Measurements from ENCODE around the gene CASQ2. TPM values are rescaled to one million over a fixed set of nuclear protein-coding genes. Genes with fewer than 3 reads are reported as not detected.

CASQ2 gene
- polyA plus RNA-seq, 12 donors = 191 to 1,063 (median 826) TPM

DNA sequence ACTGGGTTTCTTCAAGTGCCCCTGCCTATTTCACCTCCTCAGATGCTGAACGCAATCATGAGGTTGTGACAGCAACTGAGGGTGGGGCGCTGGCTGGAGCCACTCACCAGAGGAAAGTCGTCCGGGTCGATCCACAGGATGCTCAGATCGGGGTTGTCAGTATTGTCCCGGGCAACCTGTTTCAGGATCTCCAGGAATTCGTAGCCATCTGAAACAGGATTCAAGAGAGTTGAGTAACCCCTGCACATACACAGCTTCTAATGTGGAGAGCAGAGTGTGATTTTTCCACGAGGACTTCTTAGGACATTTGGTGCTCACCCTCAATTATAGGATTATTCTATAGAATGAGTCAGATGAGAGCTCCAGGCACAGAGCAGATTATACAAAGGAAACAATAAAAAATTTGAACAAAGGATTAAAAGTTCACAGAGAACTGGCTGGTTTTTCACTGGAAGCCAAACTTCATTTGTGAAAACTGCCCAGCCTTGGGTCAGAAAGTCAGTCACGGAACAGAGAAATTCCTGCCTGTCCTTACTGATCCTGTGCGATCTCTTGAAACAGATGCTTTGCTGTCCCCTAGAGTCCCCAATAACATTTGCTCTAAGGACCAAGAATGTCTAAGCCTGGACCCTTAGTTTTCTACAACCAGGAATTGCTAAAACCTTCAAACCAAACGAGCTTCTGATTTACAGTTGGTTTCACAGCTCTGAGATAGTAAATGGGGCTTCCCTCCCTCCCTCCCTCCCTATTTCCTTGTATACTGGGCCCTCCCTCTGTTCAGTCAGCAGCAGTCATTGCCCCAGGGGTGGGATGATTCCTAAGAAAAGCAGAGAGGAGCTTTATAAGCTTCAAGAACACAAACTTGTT lies 63.2 kb downstream of the CASQ2 start:
- no peak for DNase-seq

DNA sequence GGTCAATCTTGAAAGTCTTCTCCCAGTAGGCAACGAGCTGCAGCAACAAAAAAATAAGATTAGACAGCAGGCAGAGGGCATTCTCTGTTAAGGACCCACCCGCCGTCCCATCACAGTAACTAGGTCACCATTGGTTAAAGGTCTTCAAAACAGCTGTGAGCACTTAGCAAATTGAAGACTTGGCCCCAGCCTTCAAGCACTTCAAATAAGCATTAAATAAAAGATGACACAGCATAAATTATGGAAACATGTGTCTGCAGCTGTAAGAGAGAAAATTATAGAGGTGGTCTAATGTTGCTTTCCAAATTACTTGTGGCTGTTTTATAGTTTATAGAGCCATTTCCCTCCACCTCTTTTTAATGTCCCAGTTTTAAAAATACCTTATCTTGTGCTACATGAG lies 65.6 kb downstream of the CASQ2 start:
- no peak for DNase-seq

DNA sequence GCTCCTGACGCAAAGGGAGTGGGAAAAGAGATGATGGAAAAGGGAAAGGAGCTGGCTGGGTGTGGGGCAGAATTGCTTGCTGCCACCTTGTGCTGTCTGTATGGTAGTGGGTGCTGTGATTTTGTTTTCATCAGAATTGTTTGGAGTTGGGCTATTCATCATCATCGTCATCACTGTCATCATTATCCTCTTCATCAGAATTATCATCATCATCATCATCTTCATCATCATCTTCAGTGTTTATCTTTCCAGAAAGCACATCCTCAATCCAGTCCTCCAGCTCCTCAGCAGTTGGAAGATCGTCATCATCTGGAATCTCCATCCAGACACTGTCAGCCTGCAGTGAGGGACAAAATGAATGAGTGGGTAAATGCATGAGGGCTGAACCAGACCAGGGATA lies 67.4 kb downstream of the CASQ2 start:
- DNase-seq = no peak

DNA sequence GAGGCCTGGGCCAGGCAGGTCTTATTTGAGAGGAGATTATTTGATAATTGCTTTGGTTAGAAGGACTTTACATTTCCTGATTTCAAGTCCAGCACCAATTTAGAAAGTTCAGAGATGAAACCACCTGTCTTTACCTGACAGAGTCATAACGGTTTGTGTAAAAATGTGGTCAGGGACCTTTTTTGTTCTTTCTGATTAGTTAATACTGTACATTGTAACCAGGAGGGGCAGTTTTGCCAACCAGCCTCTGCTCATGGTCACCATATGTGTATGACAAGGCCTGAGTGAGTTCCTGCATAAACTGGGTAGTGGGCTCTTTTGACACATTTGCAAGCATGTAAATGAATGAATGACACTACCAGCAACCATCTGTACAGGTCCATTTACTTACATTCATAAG lies 70.9 kb downstream of the CASQ2 start:
- no peak for DNase-seq

DNA sequence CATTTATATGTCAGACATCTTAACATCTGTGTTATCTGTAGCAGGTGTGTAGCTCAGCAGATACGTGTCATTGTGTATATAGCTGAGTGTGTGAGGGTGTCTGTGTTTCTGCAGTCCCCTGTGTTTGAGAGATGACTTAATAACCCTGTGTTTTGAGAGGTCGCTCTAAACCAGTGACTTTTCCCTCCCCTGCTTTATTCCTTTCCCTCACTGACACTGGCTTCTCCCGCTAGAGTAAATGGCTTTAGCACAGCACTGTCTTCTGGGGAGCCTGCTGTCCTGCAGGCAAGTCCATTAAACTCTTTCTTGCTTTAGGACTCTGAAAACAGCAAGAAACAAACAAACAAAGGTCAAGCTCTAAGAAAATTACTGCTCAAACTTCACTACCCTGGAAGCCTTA lies 73.7 kb downstream of the CASQ2 start:
- DNase-seq = no peak

DNA sequence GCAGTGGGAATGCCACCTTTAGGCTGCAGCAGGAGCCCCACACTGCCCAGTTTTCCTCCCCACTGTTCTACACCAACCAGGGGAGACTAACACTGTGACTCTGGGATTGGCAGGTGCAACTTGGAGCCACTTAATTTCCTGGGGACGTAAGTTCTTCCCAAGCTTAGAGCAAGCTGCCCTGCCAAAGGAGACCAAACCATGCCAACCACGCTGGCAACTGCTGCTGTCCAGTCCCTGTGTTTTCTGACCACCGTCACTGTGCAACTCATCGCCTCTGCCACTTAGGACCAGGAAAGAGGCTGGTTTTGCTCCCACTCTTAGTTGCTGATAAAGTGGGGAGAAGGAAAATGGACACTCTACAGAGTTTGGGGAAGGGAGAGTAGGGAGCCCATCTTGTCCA lies 76.3 kb downstream of the CASQ2 start:
- DNase-seq = no peak

DNA sequence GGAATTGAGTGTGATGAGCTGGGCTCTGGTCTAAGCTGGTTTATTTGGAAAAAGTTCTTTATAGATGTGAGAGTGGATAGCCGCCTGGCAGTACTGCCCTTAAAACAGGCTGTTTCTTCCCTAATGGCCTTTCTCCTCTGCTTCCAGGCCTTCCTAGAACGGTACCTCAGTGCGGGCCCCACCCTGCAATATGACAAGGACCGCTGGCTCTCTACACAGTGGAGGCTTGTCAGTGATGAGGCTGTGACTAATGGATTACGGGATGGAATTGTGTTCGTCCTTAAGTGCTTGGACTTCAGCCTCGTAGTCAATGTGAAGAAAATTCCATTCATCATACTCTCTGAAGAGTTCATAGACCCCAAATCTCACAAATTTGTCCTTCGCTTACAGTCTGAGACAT lies 77.5 kb downstream of the CASQ2 start:
- no peak for DNase-seq

DNA sequence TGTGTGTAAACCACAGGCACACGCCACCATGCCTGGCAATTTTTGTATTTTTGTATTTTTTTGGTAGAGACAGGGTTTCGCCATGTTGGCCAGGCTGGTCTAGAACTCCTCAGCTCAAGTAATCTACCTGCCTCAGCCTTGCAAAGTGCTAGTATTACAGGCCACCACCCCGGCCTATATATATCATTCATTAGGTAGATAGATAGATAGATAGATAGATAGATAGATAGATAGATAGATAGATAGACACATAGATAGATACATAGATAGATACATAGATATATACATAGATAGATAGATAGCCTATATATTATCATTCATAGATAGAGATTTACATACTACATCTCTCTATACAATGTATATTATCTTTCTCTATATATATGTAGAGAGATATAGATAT lies 80.8 kb downstream of the CASQ2 start:
- DNase-seq = no peak

DNA sequence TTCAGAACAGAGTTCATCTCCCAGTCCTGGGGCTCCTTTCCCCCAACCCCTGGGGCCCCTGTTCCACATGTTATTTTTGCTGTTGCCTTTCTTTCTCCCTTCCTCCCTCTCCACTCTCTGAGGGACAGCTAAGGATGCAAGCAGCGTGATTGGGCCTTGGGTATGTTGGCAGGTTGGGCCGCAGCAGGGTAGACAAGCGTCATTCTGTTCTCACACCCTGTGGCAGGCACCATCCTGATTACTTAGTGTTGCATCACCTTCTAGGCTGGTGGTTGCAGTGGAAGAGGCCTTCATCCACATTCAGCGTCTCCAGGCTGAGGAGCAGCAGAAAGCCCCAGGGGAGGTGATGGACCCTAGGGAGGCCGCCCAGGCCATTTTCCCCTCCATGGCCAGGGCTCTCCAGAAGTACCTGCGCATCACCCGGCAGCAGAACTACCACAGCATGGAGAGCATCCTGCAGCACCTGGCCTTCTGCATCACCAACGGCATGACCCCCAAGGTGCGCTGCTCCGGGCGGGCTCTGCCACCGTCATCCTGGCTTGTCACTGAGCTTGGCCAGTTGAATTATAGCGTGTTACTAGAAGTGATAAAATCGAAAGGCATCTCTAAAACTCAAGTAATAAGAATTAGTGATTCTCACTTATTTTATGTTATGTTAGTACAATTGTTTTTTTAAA lies 83.3 kb downstream of the CASQ2 start:
- no peak for DNase-seq

DNA sequence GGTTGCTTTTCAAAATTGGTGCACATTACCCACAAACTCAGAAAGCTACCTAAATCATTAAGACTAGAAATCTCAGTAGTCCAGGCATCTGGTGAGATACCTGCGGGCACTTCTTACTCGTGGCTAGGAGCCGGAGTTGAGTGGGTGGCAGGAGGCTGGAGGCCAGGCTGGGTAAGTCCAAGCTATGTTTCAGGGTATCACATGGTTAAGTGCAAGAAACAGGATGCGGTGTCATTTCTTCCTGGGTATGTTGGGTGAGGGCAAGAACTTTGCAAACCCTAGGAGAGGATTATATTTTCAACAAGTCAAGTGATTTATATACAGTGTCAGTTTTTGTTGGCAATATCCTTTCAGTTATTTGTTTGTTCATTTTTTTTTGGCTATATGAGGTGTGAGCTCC lies 85.7 kb downstream of the CASQ2 start:
- no peak for DNase-seq

DNA sequence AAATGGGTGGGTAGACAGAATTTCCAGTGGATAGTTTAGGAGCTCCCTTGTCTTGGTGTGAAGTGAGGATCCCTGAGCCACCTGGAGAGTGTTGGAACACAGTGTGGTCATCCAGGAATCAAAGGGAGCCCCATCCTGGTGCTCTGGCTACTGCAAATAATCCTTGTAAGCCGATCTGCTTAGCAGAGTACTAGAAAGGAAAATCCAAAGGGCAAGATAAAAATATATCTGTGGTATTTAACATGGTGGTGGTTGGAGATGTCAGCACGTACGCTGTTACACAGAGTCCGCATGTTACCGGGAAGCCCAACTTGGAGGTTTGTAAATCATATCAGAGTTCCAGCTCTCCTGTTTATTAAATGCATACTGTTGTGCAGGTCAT lies 87.8 kb downstream of the CASQ2 start:
- no peak for DNase-seq

DNA sequence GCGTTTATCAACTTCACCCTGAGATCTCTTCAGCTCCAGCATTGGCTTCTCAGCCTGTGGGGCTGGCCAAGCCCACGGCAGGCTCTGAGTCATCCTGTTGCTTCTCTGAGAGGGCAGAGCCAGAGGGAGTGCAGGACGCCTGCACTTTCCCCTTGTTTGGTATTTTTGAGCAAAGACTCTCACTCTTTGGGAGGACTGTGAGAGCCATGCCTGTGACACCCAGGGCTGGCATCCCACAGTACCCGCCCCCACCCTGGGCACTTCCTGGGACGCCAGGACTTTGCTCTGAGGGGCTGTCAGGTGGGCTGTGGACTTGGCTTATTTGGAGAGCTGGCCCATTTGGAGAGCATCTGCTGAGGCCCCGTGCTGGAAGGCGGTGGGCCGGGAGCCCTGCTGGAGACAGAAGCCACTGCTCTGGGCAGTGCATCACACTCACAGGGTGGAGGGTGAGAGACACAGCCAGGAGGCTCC lies 89.3 kb downstream of the CASQ2 start:
- no peak for DNase-seq

DNA sequence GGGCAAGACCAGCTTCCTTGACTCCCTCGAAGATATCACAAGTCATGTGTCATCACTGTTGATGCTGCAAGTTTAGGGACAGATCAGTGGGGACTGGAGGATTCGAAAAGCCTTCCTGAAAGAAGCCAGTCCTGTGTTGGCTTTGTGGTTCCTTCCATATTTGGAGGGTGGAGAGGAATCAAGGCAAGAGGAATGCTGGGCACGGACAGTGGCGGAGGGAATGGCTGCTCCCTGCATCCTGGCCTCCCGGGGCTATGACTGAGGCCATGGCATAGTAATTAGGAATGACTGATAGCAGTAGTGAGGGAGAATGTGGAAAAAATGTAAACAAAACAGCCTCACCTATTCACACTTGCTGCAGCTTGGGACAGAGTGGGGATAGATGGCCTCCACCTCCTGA lies 90.4 kb downstream of the CASQ2 start:
- no peak for DNase-seq

DNA sequence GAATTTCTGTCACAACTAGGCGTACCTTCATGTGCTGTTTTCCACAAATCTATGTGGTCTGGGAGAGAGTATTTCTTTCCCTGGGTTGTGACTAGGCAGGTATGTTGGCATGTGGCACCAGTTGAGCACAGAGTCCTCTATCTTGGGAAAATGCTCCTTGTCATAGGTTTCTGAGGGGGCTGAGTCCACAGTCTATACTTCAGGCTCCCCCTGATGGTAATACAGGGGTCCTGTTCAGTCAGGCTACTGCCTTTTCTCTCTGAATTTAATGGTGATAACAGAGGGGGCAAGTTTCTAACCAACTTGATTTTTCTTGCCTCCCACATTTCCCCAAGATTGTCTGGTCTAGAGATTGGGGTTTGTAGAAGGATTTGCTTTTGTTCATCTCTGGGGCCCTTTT lies 90.9 kb downstream of the CASQ2 start:
- DNase-seq = no peak

DNA sequence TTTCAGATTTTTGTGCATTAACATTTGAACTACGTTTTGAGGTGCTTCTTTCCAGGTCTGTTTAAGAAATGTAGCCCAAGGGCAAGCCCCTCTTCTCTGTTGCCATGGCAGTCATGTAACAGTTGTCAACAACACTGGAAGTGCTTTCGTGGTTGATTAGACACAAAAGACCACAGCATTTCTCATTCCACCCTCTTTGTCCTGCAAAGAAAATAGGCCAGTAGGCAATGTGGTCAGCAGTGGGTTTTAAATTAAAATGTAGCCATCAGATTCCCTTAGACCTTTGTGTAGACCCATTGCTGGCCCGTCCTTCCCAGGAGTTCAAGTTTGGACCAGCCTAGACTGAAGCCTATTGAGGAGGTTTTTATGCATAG lies 91.3 kb downstream of the CASQ2 start:
- DNase-seq = no peak

DNA sequence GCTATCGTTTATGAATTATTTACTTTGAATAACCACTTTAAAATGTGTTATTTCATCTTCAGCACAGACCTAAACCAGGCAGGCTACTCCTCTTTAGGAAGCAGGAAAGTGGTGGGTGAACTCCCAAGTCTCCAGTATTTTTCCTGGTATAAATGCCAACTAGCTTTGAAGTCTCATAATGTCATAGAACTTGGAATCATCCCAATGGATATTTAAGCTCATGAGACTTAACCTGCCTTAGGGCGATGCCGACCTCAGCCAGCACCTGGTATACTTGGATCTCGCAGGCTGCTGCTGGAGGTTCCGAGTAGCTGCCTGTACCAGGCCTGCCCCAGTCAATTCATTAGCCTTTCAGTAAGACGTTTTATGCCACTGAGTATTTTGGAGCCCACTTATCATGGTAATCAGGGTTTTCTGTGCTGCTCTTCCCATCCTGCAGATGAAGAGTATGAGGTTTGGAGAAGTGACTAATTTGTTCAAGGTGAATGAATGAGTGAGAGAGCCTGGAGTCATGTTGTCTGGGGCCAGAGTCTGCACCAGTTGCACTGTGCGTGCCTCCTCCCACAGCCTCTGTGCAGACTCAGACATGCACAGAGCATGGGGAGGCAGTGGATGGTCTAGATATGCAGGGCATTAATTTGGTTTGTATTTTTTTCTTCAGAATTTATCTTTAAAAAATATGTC lies 91.9 kb downstream of the CASQ2 start:
- no peak for DNase-seq

DNA sequence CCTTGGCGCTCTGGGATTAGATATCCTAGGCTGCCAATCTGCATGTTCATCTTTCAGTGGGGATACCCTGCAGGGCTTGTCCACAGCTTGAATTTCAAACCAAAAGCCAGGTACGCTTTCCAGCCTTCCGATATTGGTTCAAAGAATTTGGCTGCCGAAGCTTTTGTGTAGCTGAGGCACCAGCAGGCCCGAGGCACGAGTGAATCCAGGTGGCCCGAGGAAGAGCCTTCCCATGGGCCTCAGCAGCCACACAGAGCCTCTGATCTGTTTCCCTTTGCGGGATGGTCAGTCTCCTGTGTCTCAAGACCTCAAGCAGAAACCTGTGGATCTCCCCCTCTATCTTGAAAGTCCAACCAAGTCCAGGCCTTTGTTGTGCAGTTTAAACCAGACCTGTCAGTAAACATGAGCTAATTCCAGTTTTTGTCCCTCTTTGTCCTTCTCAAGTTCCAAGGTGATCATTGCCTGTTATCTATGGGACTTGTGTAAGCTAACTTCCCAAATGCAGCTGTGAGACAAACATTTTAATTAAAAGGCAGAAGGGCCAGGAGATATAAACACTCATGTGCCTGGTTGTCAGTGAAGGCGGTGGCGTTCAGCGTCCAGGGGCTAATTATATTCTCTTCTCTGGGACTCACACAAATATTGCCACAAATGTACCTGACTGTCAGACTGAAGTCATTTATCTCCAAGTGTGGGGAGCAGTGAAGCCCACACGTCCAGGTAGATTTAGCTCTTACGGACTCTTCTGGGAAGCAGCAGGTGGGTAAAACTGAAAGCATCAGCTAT lies 96.1 kb downstream of the CASQ2 start:
- DNase-seq = no peak

DNA sequence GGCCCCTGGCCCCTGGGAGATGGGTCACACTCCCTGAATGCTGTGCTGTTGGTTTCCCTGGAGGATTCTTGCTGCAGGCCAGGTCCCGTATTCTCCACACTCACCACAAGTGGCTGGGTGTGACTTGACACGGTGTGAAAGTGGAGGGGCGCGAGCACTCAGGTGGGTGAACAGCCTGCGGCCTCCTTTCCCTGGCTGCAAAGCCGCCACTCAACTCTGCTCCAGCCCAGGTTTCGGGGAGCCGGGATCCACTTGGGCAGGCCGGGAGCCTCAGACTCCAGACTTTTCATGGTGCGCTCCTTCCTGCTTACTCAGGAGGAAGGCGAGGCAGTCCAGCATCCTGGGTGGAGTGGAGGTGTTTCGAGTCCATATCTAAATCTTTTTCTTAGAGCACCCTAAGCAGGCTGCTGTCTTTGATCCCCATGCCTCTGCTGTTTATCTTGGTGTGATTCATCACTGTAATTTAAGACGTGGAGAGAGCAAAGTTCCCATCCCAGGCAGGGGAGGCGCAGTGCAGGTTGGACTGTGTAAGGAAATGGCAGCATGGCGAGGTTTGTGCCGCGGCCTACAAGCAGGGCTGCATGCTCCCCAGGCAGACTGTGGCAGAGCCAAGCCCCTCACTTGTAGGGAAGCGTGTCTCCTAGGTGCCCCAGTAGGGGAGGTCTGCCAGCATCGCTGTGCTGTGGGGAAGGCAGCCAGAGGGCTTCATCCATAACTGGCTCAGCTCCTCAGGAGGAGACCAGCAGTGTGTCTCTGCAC lies 97.2 kb downstream of the CASQ2 start:
- no peak for DNase-seq

DNA sequence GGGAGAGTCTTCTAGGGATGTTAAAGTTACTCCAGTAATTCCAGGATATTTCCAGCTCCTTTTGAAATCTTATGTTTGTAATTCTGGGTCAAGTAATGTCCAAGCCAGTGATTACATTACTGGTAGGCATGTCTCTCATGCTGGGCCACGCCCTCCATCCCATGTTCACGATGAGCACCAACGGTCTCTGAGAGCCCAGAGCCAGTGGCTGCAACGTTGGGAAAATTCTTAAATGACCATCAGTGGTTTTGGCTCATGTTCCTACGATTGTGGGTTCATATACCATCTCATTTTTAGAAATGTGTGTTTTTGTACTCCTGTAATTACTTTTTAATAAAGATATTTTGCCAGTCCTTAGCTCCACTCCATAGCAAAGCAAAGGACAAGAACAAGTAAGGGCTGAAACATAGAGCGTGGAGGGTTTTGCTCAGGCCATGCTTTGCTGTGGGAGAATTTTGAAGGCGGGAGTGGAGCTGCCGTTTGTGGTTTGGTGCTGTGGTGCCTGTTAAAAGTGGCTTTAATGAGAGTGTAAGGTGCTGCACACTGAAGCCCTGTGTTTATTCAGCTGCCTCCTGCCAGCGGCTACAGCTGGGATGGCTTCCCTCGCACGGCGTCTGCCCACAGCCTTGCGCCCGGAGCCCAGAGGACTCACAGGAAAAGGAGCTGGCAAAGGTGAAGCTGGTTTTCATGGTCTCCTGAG lies 97.9 kb downstream of the CASQ2 start:
- DNase-seq = no peak

DNA sequence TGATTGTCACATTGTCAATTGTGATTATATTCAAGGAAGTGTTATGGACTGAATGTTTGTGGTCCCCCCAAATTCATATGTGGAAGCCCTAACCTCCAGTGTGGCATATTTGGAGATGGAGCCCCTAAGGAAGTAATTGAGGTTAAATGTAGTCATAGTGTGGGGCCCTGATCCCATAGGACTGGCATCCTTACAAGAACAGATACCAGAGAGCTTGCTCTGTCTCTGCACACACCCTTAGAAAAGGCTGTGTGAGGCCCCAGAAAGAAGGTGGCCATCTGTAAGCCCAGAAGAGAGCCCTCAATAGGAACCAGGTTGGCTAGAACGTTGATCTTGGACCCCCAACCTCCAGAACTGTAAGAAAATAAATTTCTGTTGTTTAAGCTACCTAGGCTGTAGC lies 98.6 kb downstream of the CASQ2 start:
- DNase-seq = no peak

Measured in muscle of arm (tissue), 12 donors.